CD4-positive, alpha-beta T cell treated with Interleukin-15 for 1 hour (primary cell): Measurements from ENCODE around the gene TUBA1C.
"Not testable (repeated sequence)": the region's sequence is repeated elsewhere in the genome, so short reads cannot be mapped to it uniquely, and the experiment has no call there.

Source experiments
- DNase-seq: peaks from one replicate; pipeline ENCODE4 v3.0.0-alpha.2; 2020

The TUBA1C gene

DNA sequence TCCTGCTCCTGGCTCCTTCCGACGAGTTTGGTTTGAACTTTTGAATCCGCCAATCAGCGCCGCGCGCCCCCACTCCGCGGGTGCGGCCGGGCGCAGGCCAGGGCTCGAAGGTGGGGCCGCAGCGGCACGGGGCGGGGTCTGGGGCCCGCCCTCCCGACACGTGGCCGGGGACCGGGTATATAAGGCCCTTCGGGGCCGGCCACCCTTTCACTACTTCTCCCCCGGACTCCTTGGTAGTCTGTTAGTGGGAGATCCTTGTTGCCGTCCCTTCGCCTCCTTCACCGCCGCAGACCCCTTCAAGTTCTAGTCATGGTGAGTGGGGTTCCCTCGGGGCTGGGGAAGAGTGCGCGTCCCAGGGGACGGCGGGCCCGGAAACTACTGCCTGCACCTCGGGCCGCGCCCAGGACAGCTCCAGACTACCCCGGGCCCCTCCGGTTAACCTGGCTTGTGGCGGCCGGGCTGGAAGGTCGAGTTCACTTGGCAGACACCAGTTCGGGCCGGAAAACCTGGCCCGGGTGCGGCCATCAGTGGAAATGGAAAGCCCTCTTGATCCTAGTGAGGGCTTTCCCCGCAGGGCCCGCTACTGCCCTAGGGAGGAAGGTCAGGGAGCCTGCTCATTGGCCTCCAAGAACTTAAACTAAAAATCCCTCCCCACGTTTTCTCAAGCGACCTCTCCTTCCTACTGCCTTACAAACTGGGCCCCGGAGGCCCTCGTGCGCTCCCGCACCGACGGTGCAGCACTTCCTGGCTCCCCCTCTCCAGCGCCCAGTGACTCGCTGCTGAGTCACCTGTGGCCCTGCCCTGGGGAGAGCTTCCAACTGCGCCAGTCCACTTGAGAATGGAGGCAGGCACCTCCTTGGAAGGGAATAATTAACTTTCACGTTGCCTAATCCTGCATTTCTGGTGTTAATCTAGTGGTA lies at the start of gene TUBA1C:
TUBA1C (plus strand) TSS at position 210 of the 920 bp plus-strand sequence; CDS start at position 310, 100 bp downstream.
- peak; percentile 88 for DNase-seq

GRCh38 chr12:49219417-49220026 lies 45.4 kb upstream of the TUBA1C start:
- DNase-seq, result no peak

- no peak for DNase-seq
These were observed 43.9 kb upstream of the TUBA1C start for GRCh38 chr12:49220972-49221371.

DNA sequence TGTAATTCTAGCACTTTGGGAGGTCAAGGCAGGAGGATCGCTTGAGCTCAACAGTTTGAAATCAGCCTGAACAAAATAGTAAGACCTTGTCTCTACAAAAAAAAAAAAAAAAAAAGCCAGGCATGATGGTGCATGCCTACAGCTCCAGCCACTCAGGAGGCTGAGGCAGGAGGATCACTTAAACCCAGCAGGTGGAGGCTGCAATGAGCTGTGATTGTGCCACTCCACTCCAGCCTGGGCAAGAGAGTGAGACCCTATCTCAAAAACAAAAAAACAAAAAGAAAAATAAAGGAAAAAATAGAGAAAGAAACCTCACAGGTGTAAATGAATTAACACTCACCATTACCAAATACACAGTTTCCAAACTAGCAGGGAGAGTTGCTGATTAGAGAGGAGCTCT lies 41.8 kb upstream of the TUBA1C start:
- DNase-seq, result no peak

DNA sequence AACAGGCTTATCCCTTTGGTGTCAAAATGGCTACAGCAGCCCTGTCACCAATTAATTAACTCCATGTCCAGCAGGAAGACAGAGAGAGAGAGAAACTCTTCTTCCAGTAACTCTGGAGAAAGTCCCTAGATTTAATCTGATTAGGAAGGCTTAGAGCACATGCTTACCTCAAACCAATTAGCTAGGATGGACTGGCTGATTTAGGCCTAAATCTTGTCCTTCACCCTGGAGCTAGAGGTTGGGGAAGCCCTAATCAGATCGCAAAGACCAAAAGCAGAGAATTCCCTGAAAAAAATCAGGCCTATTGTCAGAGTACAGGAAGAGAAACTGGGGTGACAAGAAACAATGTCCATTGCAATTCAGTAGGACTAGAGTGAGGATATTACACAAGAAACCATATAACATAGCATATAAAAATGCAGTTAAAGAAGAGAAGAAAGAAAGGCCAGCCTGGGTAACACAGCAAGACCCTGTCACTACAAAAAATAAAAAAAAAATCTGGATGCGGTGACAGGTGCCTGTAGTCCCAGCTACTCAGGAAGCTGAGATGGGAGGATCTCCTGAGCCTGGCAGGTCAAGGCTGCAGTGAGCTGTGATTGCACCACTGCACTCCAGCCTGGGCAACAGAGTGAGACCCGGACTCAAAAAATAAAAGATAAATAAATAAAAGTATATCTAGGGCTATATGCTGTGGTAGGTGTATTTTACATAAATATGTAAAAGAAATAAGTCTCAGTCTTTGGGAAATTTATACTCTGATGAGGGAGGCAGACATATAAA lies 41.1 kb upstream of the TUBA1C start:
- DNase-seq, result no peak

DNA sequence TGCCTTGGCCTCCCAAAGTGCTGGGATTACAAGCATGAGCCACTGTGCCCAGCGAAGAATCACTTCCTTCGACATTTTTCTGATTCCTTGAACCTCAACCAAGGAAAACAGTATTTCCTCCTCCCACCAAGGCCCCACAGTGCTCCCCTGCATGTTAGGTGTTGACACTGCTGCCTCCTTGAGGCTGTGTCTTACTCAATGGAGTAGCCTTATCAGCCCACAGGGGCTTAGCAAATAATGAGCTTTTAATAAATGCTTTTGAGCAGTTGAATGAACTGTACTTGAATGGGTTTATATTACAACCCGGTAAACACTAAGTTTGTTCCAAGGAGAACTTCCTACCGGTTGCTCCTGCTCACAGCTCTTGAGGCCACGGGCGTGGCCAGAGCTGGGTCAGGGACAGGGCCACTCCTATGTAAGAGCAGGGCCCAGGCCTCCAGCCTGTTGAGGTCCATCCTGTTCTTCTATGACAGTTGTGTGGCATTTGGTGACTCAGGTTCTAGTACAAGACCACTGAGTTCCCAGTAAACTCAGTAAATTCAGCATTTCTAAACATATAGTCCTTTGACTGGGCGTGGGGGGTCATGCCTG lies 39.2 kb upstream of the TUBA1C start:
- DNase-seq, result no peak

DNA sequence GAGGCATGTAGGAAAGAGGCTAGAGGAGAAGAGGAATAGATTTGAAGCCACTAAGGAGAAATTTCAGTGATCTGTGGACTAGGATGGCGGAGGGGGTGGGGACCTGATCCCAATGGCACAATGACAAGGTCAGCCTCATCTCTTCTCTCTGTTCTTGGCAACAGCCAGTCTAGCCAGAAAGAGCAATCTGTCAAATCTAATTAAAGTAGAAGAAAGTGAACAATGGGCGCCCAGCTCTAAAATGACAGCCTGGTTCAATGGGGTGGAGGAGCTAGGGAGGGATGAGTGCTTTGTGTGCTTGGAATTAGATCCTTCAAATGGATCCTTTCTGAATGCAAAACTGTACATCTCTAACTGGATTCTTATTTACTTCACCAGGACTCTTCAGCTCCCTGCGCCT lies 37.2 kb upstream of the TUBA1C start:
- no peak for DNase-seq

GRCh38 chr12:49228653-49229052 lies 36.2 kb upstream of the TUBA1C start:
- no peak for DNase-seq

DNA sequence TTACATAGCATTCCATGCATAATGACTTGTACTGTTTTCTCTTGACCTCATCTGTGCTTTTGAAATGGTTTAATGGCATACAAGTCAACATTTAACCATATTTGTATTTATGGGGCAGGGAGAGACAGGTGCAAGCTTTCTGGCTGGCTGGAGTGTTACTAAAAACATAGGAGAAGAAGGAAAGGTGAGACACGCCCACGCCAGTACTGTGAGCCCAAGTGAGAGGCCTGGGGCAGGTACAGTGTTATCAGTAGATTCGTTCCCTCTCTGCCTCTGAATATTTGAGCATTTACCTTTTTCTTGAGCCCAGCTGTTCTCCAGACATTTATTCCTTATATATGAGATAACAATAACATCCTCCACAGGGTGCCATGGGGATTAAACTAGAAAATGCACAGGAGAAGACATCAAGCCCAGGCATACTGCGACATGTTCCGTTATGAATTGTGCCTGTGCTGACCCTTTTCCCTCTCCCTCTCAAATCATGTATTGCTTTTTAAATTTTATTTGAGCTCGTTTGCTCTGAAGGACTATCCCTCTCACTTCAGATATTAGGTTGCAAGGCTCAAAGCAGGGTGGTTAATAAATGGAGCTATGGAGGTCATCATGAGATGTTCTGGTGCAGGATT lies 34.6 kb upstream of the TUBA1C start:
- DNase-seq, result no peak

- DNase-seq, result no peak
These were observed 34.1 kb upstream of the TUBA1C start for GRCh38 chr12:49230805-49231194.

GRCh38 chr12:49231878-49232655 lies 32.8 kb upstream of the TUBA1C start:
- no peak for DNase-seq

GRCh38 chr12:49232940-49233841 lies 31.7 kb upstream of the TUBA1C start:
- DNase-seq, result no peak

DNA sequence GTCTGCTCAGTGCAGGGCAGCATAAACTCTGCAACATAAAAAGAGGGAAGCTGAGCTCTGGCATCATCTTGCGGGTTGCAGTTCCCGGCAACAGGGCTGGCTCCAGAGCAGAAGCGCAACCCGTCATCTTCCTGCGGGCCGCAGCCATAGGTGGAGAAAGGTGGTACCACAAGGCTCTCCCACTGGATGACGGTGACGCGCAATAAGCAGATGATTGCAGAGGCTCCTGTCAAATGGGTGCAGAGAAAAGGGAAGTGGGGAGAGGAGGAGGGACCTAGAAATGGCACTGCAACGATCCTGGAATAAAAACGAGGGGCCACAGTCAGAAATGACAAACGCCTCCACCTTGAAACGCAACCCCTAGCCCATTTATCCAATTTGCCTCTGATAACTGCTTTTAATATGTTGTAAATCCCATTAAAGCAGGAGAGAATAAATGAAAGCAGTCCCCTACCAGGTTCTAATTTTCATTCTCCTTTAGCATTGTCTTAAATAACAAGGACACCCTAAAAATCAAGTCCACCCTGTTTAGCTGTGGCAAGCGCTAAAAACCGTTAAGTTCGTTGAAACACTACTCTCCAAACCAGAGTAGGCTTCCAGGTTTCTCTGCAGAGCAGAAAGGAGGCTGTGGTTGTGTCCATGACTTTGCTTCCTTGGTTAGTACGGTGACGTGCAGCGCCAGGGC lies 30.9 kb upstream of the TUBA1C start:
- peak; percentile 88 for DNase-seq

GRCh38 chr12:49236423-49236822 lies 28.5 kb upstream of the TUBA1C start:
- DNase-seq, result no peak

DNA sequence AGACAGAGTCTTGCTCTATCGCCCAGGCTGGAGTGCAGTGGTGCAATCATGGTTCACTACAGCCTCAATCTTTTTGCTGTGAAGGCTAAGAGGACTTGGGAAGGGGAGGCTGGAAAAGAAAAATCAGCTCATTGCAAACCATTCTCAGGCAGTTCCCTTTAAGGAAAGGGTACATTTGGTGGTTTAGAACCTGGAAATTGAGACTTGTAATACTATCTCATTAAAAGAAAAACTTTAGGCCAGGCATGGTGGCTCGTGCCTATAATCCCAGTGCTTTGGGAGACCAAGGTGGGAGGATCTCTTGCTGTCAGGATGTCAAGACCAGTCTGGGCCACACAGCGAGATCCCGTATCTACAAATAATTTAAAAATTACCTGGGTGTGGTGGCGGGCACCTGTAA lies 21.3 kb upstream of the TUBA1C start:
- DNase-seq, result no peak

DNA sequence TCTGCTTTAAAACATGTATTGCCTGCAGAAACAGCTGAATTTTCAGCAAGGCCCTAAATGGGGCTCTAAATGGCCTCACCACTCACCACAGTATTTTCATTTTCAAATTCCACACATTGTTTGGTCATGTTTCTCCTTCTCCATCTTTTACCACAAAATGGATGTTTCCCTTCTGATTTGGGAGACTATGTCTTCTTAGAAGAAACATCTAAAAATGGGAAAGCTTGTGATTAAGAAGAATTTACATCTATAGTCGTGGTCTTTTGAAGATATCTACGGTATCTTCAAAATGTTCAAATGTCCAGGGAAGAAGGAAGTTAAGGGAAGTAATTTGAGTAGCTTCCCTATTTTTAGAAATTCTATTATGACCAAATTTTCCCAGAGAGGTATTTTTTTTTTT lies 20.7 kb upstream of the TUBA1C start:
- DNase-seq, result no peak

GRCh38 chr12:49251357-49251756 lies 13.5 kb upstream of the TUBA1C start:
- DNase-seq, result no peak

DNA sequence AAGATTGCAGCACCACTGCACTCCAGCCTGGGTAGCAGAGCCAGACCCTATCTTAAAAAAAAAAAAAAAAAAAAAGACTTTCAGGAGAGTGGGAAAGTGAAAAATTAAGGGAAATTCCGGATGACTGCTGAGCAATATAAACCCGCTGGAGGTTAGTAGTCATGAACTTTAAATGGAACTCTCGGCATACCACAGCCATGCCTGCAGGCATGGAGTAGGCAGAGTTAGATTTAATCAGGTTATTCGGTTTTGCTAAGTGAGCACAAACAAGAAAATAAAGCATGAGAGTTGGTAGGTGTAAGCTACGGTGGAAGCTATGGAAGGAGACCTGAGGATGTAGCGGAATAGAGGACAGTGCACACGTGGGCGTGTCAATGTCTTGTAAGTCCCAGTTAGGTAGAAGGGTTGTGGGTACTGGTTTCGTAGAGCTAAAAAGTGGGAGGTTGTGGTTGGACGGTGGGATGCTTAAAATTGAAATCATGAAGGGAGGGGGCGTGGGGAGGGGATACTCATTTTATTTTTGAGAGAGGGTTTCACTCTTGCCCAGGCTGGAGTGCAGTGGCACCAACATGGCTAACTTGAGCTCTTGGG lies 11.8 kb upstream of the TUBA1C start:
- no peak for DNase-seq

GRCh38 chr12:49255456-49255855 lies 9.4 kb upstream of the TUBA1C start:
- not testable (repeated sequence) for DNase-seq
